Tibial nerve (tissue), 4 donors: Measurements from ENCODE around the gene AOPEP. TPM values are rescaled to one million over a fixed set of nuclear protein-coding genes. Genes with fewer than 3 reads are reported as not detected.

ENCODE experiments used
- DNase-seq, 2 donors: peaks; one replicate each; pipeline ENCODE4 v3.0.0-alpha.2; 2019; ENCODE audit warnings: low spot score in 2 of 2
- H3K27ac ChIP-seq, 4 donors: fragments of 200-600 bp; sonication (generic) in 3 of 4; one replicate each; pipeline ENCODE4 v1.5.1; 2017 to 2019; ENCODE audit warnings: mild to moderate bottlenecking in 1 of 4
- H3K27me3 ChIP-seq, 2 donors: fragments of 200-600 bp; sonication (generic) in 1 of 2; one replicate each; pipeline versions ENCODE4 v1.5.1 to v1.6.0; 2017 to 2019
- H3K36me3 ChIP-seq, 3 donors: fragments of 200-600 bp; sonication (generic); one replicate each; pipeline ENCODE4 v1.5.1; 2018 to 2019
- H3K4me1 ChIP-seq, 4 donors: fragments of 200-600 bp; sonication (generic) in 3 of 4; one replicate each; pipeline ENCODE4 v1.5.1; 2017 to 2019
- H3K4me3 ChIP-seq, 4 donors: fragments of 200-600 bp; sonication (generic) in 3 of 4; one replicate each; pipeline ENCODE4 v1.5.1; 2017 to 2019; ENCODE audit warnings: mild to moderate bottlenecking in 1 of 4, moderate library complexity in 1 of 4
- H3K9me3 ChIP-seq, 4 donors: fragments of 200-600 bp; sonication (generic) in 3 of 4; one replicate each; pipeline ENCODE4 v1.5.1; 2017 to 2019
- EP300 ChIP-seq, 2 donors: sonication (generic); formaldehyde crosslinking; IDR thresholded peaks; one replicate each; pipeline ENCODE4 v1.6.1; 2017; ENCODE audit warnings: antibody characterized with exemption in 2 of 2, mild to moderate bottlenecking in 1 of 2
- POLR2A ChIP-seq, 2 donors: fragments of 450-650 bp; IDR thresholded peaks; one replicate each; pipeline ENCODE4 v1.6.1; 2017; ENCODE audit warnings: antibody characterized with exemption in 2 of 2, mild to moderate bottlenecking in 2 of 2, moderate library complexity in 2 of 2
- WGBS, 2 donors: methylation state at CpG; one replicate each; pipeline ENCODE4 v1.1.5; 2018; 5-methylcytosine and 5-hydroxymethylcytosine counted together
- total RNA-seq, 4 donors: library from RNA; depleted of rRNA; stranded (reverse); fragments of >200 nt; gene quantifications; one replicate each; pipeline ENCODE4 v1.1.0, GENCODE V29; 2016
- TF ChIP-seq, protein P1 (sequence below), 5 experiments: fragments of 200-600 bp in 3 of 5; fragments of 450-650 bp in 2 of 5; sonication (generic) in 3 of 5; IDR thresholded peaks; one replicate each; pipeline ENCODE4 v1.5.1; 2016 to 2019; ENCODE audit warnings: antibody characterized with exemption in 5 of 5, mild to moderate bottlenecking in 3 of 5, moderate library complexity in 2 of 5

The AOPEP gene
- total RNA-seq, 4 donors from 2014 or later: 236 to 323 (median 265) TPM

DNA sequence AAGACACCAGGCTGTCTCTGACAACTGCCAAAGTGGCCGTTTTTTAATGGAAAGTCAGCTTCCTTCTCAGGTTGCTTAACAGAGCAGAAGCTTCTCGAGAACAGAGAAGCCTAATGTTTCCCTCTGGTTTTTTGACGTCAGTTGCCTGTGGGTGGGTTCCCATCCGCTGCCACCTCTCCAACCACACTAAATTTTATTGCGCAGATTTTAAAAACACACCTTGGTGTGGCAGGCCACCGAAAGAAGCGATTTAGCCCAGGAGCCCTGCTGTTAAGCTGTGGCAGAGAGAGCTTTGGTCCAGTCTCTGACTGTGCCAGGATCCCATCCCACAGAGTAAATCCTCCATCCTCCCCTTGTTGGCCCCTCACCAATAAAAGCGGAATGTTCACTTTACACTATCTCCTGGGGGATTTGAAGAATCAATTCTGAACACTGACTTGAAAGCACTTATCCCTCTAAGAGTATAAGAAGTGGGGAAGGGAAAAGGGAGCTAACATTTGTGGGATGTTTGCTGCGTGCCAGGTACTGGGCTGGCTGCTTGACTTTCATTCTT lies 181.6 kb downstream of the AOPEP start:
- peak in 1 of 2 donors; percentile 28 for DNase-seq
- Histone ChIP-seq H3K4me1 (peaks cover 0 to 53% (median 25%) of the 10 kb centered on the region in 4 donors), H3K36me3 (no peaks in the 10 kb centered on the region), H3K4me3 (no peak overlapping the region), H3K9me3 (no peaks in the 10 kb centered on the region), H3K27ac (peak overlapping the region; percentile 51 to 92 (median 71)), H3K27me3 (no peaks in the 10 kb centered on the region)
- WGBS, 2 donors: 44 to 51% methylated on average over 9 of the region's 9 CpGs
- TF ChIP-seq POLR2A (IDR thresholded peaks at IDR 0.05) (peak in 1 of 2 donors; percentile 37), EP300 (IDR thresholded peaks at IDR 0.05) (peak; percentile 55 to 75)
- TF ChIP-seq, protein P1, sequence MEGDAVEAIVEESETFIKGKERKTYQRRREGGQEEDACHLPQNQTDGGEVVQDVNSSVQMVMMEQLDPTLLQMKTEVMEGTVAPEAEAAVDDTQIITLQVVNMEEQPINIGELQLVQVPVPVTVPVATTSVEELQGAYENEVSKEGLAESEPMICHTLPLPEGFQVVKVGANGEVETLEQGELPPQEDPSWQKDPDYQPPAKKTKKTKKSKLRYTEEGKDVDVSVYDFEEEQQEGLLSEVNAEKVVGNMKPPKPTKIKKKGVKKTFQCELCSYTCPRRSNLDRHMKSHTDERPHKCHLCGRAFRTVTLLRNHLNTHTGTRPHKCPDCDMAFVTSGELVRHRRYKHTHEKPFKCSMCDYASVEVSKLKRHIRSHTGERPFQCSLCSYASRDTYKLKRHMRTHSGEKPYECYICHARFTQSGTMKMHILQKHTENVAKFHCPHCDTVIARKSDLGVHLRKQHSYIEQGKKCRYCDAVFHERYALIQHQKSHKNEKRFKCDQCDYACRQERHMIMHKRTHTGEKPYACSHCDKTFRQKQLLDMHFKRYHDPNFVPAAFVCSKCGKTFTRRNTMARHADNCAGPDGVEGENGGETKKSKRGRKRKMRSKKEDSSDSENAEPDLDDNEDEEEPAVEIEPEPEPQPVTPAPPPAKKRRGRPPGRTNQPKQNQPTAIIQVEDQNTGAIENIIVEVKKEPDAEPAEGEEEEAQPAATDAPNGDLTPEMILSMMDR (IDR thresholded peaks at IDR 0.05): no peak

- WGBS, 2 donors: 73 to 77% methylated on average over 9 of the region's 9 CpGs
- no peak for DNase-seq
- Histone ChIP-seq H3K4me3 (no peak overlapping the region), H3K36me3 (no peaks in the 10 kb centered on the region), H3K4me1 (peaks cover 0 to 54% (median 22%) of the 10 kb centered on the region in 4 donors), H3K9me3 (no peaks in the 10 kb centered on the region), H3K27ac (peak overlapping the region; percentile 51 to 92 (median 71)), H3K27me3 (no peaks in the 10 kb centered on the region)
- TF ChIP-seq EP300 (IDR thresholded peaks at IDR 0.05): no peak
- TF ChIP-seq, protein P1 (IDR thresholded peaks at IDR 0.05): no peak
- no peak for TF ChIP-seq POLR2A (IDR thresholded peaks at IDR 0.05)
Measured at GRCh38 chr9:94908583-94909249, 182.2 kb downstream of the AOPEP start.

DNA sequence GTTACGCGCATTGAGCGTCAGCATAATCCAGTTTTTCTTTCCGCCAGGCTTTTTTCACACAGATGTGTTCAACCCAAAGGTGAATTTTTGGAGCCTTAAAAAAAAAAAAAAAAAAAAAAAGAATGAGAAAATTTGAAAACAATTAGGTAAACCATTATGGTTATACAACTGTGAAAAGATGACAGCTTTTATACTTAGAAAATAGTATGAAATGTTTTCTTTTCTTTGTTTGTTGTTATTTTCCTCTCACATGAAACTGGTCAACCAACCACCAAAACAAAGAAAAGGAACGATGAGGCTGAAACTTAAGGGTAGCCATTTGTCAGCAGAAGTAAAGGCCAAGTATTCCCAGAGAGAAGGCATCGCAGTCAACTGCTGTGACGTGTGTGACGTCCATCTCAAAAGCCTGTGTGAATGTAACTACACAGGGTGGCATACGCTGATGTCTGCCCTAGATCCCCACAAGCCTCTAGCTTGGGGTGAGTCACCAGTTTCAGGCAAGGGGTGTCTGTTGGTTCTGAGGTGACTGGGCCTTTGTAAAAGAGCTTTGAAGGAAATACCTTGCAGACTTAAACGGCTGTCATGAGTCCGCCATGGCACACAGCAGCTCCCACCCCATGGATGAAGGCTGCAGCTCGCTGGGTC lies 182.9 kb downstream of the AOPEP start:
- Histone ChIP-seq H3K27me3 (no peaks in the 10 kb centered on the region), H3K4me1 (peaks cover 0 to 59% (median 19%) of the 10 kb centered on the region in 4 donors), H3K9me3 (no peaks in the 10 kb centered on the region), H3K4me3 (no peak overlapping the region), H3K27ac (peak overlapping the region in 2 of 4 donors; percentile 89 to 92), H3K36me3 (no peaks in the 10 kb centered on the region)
- 92 to 94% methylated on average over 12 of the region's 12 CpGs for WGBS, 2 donors
- no peak for TF ChIP-seq POLR2A (IDR thresholded peaks at IDR 0.05)
- TF ChIP-seq, protein P1 (IDR thresholded peaks at IDR 0.05): no peak
- TF ChIP-seq EP300 (IDR thresholded peaks at IDR 0.05): no peak
- no peak for DNase-seq

GRCh38 chr9:94909965-94910730 lies 183.6 kb downstream of the AOPEP start:
- H3K4me3 ChIP-seq: no peak overlapping the region
- TF ChIP-seq, protein P1 (IDR thresholded peaks at IDR 0.05): no peak
- no peak for TF ChIP-seq POLR2A (IDR thresholded peaks at IDR 0.05)
- TF ChIP-seq EP300 (IDR thresholded peaks at IDR 0.05): no peak
- peaks cover 0 to 56% (median 17%) of the 10 kb centered on the region in 4 donors for H3K4me1 ChIP-seq
- DNase-seq: no peak
- 91 to 97% methylated on average over 20 of the region's 20 CpGs for WGBS, 2 donors
- peak overlapping the region in 1 of 4 donors; percentile 89 for H3K27ac ChIP-seq
- H3K27me3 ChIP-seq: no peaks in the 10 kb centered on the region
- no peaks in the 10 kb centered on the region for H3K36me3 ChIP-seq
- no peaks in the 10 kb centered on the region for H3K9me3 ChIP-seq
